ENCODE results near the gene FERMT1.
A peak's percentile ranks its signal among the peaks of the same experiment; 100 is the strongest.
"Not testable (repeated sequence)": the region's sequence is repeated elsewhere in the genome, so short reads cannot be mapped to it uniquely, and the experiment has no call there.

FERMT1 gene

DNA sequence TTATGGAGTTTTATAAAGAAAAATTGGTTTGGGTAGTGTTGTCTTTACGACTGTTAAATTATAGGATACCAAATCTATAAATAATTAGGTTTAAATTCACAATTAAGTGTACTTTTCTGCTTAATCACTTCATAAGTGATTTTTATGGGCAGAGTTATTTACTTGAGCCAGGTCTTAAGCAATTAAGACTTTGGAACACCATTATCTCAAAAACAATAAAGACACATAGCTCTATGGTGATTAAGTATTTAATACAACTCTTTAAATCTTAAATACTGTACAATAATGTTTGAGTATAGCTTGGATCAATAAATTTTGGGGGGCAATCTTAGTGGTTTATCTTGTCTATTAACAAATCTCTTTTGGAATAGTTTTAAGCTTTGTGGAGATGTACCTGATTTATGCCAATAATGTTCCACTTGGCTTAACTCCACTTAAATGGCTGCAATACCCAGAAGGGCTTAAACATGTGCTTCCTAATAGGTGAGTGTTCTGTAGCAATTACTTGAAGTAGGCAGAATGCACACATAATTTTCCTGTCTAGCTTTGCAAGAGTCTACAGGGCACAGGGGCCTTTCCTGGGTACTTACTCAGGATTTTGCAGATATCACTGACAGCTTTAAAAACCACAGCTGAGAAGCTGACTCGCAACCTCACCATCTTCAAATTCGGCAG, 7.5 kb downstream of the FERMT1 start:
- no peak for DNase-seq

DNA sequence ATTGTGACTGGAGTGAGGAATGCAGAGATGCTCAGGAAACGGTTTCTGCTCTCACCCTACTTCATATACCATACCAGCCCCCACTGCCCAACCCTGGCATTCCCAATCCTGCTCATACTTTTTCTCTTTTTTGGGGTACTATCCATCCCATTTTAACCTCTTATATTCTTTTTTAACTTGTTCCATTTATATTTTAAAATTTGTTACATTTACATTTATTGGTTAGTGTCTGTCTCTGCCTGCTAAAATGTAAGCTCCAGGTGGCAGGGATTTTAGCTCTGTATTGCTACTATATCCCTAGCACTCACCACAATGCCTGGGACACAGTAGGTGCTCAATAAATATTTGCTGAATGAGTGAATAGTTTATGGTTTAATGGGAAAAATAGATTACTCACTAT, 8.1 kb downstream of the FERMT1 start:
- DNase-seq: no peak

DNA sequence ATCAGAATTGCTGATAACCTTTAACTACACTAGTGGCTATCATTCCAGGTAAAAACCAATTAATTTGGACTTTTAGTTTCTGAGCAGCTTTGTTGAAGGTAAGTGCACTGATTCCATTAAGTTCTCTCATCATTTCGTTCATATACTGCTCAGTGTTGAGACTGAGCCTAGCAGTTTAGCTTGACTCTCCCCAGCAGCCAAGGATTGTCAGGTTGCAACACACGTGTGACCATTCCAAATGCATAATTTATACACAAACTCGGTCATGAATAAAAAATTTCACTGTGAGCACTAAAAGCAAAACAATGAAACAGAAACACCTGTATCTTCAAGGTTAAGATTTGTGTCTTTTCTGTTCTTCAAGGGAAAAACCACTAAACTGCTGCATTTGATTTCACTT, 8.9 kb downstream of the FERMT1 start:
- DNase-seq: no peak

DNA sequence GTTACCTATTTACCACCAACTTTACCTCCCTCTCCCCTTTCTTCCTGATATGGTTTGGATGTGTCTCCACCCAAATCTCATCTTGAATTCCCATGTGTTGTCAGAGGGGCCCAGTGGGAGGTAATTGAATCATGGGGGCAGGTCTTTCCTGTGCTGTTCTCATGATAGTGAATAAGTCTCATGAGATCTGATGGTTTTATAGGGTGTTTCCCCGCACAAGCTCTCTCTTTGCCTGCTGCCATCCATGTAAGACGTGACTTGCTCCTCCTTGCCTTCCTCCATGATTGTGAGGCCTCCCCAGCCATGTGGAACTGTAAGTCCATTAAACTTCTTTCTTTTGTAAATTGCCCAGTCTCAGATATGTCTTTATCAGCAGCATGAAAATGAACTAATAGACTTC, 9.9 kb downstream of the FERMT1 start:
- DNase-seq: not testable (repeated sequence)

DNA sequence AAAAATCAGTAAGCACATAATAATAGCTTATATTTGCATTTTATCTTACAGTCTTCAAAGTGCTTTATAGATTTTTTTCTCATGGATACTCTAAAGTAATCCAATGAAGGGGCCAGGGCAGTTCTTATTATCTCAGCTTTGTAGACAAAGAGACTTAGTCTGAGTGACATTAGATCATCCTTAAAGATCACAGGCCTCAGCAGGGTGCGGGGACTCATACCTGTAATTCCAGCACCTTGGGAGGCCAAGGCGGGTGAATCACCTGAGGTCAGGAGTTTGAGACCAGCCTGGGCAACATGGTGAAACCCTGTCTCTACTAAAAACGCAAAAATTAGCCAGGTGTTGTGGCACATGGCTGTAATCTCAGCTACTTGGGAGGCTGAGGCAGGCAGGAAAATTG, 14.5 kb downstream of the FERMT1 start:
- no peak for DNase-seq

DNA sequence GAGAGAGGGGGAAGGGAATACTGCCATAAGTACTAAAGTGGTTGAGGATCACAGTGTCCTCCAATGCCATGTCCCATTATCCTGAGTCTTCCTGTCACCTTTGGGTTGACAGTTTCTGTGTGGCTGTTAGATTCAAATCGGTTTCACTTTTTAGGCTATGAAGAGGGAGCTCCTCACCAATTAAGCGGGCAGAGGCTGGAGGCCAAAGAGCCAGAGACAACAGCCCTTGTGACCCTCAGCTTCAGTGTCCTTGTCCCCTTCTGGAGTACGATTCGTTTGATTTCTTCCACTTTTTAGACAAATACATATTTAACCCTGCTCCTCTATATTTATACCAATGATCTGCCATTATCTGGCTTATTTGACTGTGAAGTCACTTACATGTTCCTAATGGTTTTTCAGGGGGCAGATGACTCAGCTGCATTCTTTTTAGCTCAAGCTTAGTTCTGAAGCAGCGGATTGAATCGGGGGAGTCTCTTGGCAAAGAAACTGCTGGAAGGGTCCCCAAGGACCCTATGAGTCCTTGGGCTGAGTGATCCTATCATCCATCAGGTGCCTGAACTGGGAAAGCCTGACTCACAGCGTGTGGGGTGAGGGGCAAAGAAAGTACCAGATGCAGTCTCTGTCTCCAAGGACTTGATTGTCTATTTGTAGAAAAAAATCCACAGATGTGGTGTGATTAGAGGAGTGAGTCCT, 18.2 kb downstream of the FERMT1 start:
- no peak for DNase-seq

DNA sequence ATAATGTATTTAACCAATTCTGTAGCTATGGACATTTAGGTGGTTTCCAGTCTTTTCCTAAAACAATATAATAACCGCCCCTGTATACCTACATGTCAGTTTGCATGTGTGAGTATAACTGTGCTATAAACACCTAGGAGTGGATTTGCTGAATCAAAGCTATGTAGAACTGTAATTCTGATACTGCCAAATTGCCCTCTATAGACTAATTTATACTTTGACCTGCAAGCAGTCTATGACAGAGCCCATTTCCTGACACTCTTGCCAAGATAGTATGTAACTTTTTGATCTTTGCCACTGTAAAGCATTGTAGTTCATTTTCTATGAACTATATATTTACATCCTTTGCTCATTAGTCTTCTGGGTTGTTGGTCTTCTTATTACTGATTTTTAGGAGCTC, 19.5 kb downstream of the FERMT1 start:
- DNase-seq: no peak

DNA sequence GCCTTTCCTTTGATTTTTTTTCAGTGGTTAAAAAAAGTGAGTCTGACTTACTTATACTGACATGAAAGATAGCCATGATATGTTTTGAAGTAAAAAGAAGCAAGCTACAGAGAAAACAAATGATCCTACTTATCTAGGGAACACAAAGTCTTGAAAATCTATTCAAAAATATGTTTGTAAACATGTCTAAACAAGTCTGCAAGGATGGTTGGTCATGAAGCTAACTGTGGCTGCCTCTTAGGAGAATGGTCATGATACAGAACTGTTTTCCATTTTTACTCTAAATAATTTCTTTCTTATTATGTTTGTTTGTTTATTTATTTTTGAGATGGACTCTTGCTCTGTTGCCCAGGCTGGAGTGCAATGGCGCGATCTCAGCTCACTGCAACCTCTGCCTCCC, 21.5 kb downstream of the FERMT1 start:
- DNase-seq: no peak

DNA sequence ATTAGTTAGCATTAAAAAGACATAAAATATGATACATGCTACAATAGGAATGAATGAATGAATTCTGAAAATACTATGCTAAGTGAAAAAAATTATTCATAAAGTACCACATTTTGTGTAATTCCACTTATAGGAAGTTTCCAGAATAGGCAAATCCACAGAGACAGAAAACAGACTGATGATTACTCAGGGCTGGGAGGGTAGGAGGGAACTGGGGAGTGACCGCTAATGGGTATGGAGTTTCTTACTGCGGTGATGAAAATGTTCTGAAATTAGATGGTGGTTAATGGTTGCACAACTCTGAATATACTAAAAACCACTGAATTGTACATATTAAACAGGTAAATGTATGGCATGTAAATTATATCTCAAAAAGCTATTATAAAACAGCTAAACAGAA, 22.6 kb downstream of the FERMT1 start:
- DNase-seq: no peak

DNA sequence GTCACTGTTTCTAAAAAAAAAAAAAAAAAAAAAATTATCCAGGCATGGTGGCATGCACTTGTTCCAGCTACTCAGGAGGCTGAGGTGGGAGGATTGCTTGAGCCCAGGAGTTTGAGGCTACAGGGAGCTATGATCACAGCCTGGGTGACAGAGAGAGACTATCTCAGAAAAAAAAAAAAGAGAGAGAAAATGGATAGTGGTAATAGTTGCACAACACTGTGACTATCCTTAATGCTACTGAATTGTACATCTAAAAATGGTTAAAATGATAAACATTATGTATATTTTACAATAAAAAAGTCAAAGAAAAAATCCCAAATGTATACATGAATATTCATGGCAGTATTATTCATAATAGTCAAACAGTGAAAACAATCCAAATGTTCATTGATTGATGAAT, 23.0 kb downstream of the FERMT1 start:
- no peak for DNase-seq

DNA sequence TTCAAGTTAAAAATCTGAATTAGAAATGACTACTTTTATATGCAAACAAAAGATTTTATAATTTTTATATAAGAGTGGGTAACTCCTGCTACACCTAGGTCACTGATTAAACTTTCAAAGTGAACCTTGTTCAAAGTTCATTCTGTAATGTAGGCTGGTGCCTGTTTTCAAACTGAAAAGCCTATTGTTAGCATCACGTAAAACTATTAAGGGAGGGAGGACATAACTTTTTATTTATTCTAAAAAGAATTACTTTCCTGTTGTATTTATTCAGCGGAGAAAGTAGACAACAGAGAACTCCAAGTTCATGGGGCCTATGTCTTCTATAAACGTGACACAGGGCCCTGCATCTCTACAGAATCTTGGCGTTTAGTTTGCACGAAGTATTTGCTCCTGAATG, 27.4 kb downstream of the FERMT1 start:
- no peak for DNase-seq

DNA sequence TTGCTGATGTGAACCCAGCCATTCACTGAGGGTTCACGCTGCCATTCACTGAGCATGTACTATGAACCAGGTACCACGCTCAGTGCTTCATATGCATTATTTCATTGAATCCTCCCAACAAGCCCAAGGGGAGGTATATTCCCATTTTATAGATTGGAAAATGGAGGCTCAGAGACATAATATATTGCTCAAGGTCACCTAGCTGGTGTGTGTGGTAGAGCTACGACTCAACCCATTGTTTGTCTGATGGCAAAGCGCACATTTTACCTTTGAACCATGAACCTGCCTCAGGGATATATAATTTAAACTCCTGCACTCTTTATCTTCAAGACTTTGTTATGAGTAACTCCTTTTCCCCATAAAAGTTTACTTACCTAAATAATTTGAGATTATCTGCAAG, 28.3 kb downstream of the FERMT1 start:
- DNase-seq: no peak

DNA sequence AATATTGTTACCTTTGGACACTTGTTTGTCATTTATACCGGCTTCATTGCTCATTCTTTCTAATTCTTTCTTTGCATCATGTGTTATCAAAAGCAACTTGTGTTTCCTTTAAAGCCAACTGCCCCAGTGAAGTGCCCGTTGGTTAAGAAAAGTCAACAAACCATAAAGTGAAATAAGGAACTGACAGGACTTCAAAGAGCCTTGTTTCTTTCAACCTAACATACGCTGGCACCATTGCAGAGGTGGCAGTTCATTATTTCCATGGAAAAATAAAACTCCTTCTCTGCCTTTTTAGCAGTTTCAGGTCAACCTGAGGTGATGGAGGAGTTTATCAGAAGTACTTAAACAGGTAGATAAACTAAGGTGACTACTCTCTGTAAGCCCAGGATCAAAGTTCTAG, 28.8 kb downstream of the FERMT1 start:
- no peak for DNase-seq

DNA sequence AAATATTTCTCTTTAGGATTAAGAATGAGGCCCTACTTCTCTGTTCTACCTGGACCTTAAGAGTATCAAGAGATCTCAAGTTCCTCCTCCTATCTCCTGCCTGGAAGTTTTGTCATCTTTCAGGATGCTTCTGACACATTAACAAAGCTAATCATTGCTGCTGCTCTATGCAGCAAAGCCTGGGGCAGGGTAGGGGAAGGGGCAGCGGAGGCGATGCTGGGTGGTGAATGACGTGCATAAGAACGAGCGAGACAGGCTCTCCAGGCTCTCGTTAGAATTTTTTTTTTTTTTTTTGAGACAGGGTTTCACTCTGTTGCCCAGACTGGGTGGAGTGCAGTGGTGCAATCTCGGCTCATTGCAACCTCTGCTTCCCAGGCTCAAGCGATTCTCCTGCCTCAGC, 31.2 kb downstream of the FERMT1 start:
- DNase-seq: no peak

DNA sequence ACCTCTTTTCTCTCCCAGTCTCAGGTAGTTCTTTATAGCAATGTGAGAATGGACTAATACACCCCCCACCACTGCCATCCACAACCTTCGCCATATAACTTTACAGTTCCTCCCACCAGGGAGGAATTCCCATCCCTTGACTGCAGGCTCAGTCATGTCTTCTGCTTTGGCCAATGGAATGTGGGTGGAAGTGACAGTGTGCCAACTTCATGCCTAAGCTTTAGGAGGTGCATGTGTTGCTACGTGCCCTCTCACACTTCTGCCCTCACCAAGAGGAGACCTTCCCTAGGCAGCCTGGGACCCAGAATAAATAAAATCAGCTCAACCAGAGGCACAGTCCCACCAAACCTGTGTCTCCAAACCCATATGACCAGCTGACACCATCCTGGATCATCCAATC, 36.0 kb downstream of the FERMT1 start:
- no peak for DNase-seq

DNA sequence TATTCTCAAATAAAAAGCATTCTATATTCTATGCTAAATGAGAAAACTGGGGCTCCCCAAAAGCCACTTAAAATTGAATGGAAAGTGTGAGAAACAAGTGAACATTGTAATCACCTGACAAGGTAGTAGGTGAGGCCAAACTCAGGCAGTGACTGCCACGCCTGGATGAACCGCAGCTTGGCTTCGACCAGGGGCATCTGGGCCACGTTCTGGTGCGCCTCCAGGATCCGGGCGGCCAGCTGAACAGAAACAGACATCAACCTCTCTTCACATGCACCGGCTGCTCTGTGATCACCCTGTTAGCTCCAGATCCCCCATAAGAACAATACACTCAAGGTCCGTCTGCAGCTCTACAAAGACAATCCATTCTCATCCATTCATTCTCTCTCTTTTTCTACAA, 38.9 kb downstream of the FERMT1 start:
- DNase-seq: no peak

DNA sequence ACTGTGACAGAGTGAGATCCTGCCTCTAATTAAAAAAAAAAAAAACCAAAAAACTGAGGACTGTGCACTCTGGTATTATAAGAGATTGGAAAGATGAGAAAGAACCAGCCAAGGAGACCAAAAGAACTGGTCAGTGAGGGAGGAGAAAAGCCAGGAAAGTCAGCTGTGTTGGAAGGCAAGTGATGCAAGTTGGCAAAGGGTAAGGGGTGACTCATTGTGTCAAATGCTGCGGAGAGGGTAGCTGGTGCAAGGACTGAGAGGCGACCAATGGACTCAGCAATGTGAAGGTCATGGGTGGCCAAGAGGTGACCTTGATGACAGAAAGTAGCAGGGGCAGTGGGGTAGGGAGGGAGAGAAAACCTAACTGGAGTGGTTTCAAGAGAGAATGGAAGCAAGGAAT, 41.6 kb downstream of the FERMT1 start:
- no peak for DNase-seq

DNA sequence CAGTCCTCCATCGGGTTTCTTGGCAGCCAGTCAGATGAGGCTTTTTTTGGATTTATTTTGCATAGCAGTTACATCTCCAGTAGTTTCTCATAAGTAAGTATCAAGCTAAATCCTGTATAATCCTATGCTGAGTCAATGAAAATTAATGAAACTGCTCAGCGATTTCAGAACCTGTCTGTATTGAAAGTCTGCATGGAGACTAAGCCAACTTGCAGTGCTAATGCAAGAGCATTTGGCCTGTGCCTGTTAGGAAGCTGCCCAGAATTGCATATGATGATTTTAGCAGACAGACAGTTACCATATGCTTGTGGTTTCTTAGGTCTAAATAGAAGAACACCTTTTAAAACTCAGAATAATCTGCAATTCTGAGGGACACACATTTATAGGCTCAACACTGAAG, 43.8 kb downstream of the FERMT1 start:
- DNase-seq: no peak

DNA sequence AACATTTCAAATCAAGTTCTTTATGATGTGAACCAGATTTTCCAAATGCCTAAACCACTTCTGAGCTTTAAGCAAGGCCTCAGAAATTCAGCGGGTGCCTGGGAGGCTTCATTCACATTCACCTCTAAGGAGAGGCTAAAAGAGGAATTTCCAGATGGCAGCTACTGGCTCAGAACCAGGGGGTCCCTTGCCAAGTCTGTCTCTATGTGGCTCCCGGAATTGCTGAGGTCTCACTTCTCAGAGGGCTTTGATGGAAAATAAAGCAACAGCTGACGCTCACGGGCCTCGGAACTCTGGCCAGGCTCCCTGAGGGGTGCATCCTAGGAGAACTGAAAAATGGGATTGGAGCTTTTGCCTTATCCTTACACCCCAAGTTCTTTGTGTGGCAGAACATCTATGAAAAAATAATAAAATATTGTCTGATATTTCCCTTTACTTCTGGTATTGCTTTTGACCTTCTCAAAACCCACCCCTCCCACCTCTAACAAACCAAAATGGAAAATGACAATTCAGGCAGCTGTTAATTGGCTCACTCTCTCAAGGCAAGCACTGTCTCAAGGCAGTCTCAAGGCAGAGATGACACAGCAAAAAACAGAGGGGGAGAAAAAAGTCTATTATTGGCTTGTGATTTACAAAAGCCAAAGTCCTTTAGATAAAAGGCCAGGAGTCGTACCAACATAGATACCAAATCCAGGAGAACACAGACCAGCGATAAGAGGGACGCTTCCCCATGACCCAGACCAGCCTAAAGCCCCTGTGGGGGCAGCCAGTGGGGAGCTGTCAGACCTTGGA, 47.2 kb downstream of the FERMT1 start:
- peak in 1 of 2 donors; percentile 25 for DNase-seq

DNA sequence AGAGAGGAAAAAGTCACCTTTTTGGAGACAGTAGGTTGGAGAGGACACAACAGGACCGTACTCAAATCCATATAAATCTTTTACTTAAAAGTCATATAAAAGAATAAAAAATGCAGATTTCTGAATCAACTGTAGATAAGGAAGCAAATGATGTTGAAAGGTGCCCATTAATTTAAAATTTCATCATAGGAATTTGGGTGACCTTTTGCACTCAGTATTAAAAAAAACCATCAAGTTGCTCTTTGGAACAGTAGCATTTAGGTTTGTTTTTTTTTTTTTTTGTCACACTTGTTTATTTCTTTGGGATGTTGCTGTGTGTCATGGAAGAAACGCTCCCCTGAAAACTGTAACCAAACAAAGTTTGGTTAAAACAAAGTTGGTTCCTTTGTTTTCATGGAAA, 48.0 kb downstream of the FERMT1 start:
- DNase-seq: no peak

DNA sequence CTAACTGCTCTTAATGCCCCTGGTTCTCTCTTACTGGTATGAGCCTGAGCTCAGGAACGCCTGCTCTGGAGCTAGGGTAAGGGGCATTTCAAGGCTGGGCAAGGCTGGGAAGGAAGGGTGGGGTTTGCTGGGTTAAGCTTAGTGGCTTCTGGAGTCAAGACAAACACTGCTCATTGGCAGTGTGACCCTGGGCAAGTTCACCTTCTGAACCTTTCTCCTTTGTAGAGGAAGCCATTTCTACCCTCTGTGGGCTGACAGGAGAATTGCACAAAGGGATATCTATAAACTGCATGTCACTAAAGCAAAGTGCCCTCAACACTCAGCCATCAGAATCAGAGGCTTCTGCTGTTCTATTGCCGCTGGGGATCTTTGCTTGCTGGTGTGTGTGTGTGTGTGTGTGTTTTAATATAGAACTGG, 48.7 kb downstream of the FERMT1 start:
- no peak for DNase-seq

DNA sequence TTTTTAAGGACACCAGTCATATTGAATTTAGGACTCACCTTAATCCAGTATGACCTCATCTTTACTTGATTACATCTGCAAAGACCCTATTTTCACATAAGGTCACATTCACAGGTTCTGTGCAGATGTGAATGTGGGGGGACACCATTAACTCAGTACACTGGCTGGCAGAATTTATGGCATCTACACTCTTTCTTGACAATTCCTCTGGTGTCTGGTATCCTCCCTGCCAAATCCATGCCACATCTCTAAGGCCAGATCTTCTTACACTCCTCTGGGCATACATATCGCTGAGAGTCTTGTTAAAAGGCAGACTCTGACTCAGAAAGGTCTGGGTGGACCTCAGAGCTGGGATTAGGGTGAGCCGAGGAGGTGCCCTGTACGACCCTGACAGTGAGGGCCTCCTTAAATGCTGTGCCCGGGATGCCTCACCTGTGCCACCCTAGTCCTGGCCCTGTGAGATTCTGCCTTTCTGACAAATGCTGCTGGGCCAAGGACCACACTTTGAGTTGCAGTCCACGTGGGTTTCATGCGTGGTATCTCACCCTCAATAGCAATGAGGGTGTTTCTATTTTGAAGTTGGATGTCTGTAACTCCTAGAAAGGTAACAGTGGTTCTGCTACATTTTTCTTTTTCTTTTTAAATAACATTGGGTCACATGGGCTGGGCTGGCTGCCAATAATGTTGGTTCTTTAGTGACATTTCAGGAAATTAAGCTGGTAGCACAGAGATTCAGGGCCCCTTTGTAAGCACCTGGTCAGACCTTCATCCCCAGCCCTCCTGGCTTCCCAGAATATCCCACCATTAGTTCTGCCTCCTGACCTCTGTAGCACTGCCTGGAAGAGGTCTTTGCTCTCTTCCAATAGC, 51.8 kb downstream of the FERMT1 start:
- no peak for DNase-seq

DNA sequence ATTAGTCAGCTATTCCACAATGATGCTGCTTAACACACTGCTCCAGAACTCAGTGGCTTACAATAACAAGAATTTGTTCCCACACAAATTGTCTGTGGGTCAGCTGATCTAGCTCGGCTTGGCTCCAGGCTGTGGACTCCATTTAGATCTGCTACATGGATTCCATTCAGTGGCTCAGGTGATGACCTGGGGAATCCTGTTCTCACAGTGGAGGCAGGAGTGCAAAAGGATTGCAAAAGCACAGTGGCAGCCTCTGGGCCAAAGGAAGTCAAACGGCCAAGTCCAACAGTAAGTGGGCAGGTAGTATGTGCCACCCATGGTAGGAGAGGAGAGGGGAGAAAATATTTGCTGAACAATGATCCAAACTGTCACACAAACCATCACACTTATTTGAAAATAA, 53.2 kb downstream of the FERMT1 start:
- no peak for DNase-seq
